PC-9 (cell line): Measurements from ENCODE around the gene PGC. TPM values are rescaled to one million over a fixed set of nuclear protein-coding genes. Genes with fewer than 3 reads are reported as not detected.

Experiments used
- BruUV-seq: library from RNA; stranded (reverse); fragments of 400-500 nt; replicated peaks from 2 replicates; lab custom pipeline; 2021; lab: Mats Ljungman, UMichigan
- CTCF ChIA-PET: fragments of 300-600 bp; sonication (Branson Sonifier 250); formaldehyde crosslinking; loops from one replicate; lab custom pipeline; 2022; ENCODE audit warnings: antibody characterized with exemption; lab: Charles Lee
- POLR2A ChIA-PET: fragments of 300-600 bp; sonication (Branson Sonifier 250); formaldehyde crosslinking; loops from one replicate; lab custom pipeline; 2022; ENCODE audit warnings: antibody characterized with exemption; ENCODE audit not compliant: unreplicated experiment; lab: Charles Lee
- DNase-seq, 2 experiments: peaks; one replicate each; pipeline versions ENCODE4 v3.0.0 to v3.0.0-alpha.2; 2015 to 2022; ENCODE audit warnings: mixed read lengths in 1 of 2
- H2AFZ ChIP-seq: fragments of 200-600 bp; sonication (generic); 2 replicates; pipeline ENCODE4 v1.8.1; 2017; ENCODE audit warnings: antibody characterized with exemption
- H3F3A ChIP-seq: fragments of 200-600 bp; sonication (generic); 2 replicates; pipeline ENCODE4 v1.8.1; 2017; ENCODE audit warnings: antibody characterized with exemption, mild to moderate bottlenecking, low read depth; ENCODE audit not compliant: insufficient read depth
- H3K27ac ChIP-seq: fragments of 200-600 bp; sonication (generic); 2 replicates; pipeline ENCODE4 v1.6.1; 2016; ENCODE audit warnings: mixed run types
- H3K27me3 ChIP-seq: fragments of 200-600 bp; sonication (generic); 2 replicates; pipeline ENCODE4 v1.6.1; 2016; ENCODE audit warnings: low read depth, mixed run types; ENCODE audit not compliant: insufficient read depth
- H3K36me3 ChIP-seq: fragments of 200-600 bp; sonication (generic); 2 replicates; pipeline ENCODE4 v1.6.1; 2016; ENCODE audit warnings: low read depth, mixed run types
- H3K4me1 ChIP-seq: fragments of 200-600 bp; sonication (generic); replicated peaks from 2 replicates; pipeline ENCODE4 v1.6.1; 2016; ENCODE audit warnings: mixed run types; ENCODE audit not compliant: insufficient read depth
- H3K4me2 ChIP-seq: fragments of 200-600 bp; sonication (generic); 2 replicates; pipeline ENCODE4 v1.6.1; 2017; ENCODE audit warnings: mixed run types
- H3K4me3 ChIP-seq: fragments of 200-600 bp; sonication (generic); 2 replicates; pipeline ENCODE4 v1.6.1; 2016; ENCODE audit warnings: mixed run types
- H3K79me2 ChIP-seq: fragments of 200-600 bp; sonication (generic); 2 replicates; pipeline ENCODE4 v1.6.1; 2017; ENCODE audit warnings: low read depth, mixed run types
- H3K9me2 ChIP-seq: fragments of 200-600 bp; sonication (generic); 2 replicates; pipeline ENCODE4 v1.8.1; 2017; ENCODE audit warnings: mild to moderate bottlenecking; ENCODE audit not compliant: insufficient read depth
- H3K9me3 ChIP-seq: fragments of 200-600 bp; sonication (generic); 2 replicates; pipeline ENCODE4 v1.8.1; 2016; ENCODE audit warnings: low read depth; ENCODE audit not compliant: insufficient read depth
- H4K20me1 ChIP-seq: fragments of 200-600 bp; sonication (generic); 2 replicates; pipeline ENCODE4 v1.8.1; 2017; ENCODE audit not compliant: insufficient read depth
- CTCF ChIP-seq: fragments of 200-600 bp; sonication (generic); conservative IDR thresholded peaks from 2 replicates; pipeline ENCODE4 v1.6.1; 2017; ENCODE audit warnings: mixed run types, antibody characterized with exemption, mild to moderate bottlenecking, moderate library complexity
- EZH2 ChIP-seq: fragments of 200-600 bp; sonication (generic); IDR thresholded peaks from 2 replicates; pipeline ENCODE4 v1.8.0; 2017; ENCODE audit warnings: antibody characterized with exemption, low read depth
- intact Hi-C: fragments of 100-400 bp; cut with micrococcal nuclease; formaldehyde crosslinking; loops from one replicate; pipeline ENCODE4 v1.10.0; 2022; ENCODE audit not compliant: unreplicated experiment
- total RNA-seq: library from RNA; stranded (reverse); gene quantifications from 2 replicates; pipeline ENCODE4 v1.2.3, GENCODE V29; 2021

PGC gene
- total RNA-seq, 1 experiment from 2014 or later, result not detected

- TF ChIP-seq EZH2 (no peak), CTCF (no peak)
- Histone ChIP-seq H3K4me3 (no peak overlapping the region), H3K4me1 (no peaks in the 10 kb centered on the region), H2AFZ (no peak overlapping the region), H3K36me3 (no peaks in the 10 kb centered on the region), H3F3A (no peaks in the 10 kb centered on the region; the same call in 1 of the 2 replicates), H3K79me2 (no peaks in the 10 kb centered on the region), H3K27ac (no peak overlapping the region), H4K20me1 (no peaks in the 10 kb centered on the region), H3K9me3 (no peaks in the 10 kb centered on the region), H3K27me3 (no peaks in the 10 kb centered on the region), H3K9me2 (no peaks in the 10 kb centered on the region; the same call in 1 of the 2 replicates), H3K4me2 (no peak overlapping the region)
- ChIA-PET POLR2A (no interaction called here), CTCF (no interaction called here)
- intact Hi-C loops, result no loop called here
- no peak for DNase-seq
- no TSS peak for BruUV-seq
Observed at GRCh38 chr6:41704656-41705310, 42.4 kb downstream of the PGC start.

GRCh38 chr6:41704028-41704427 is 43.2 kb downstream of the PGC start:
- no peaks in the 10 kb centered on the region for H3K9me2 ChIP-seq
- no peak overlapping the region for H2AFZ ChIP-seq
- CTCF ChIA-PET, result no interaction called here
- POLR2A ChIA-PET, result no interaction called here
- DNase-seq, result no peak
- H3K27me3 ChIP-seq, result no peaks in the 10 kb centered on the region
- TF ChIP-seq CTCF (no peak), EZH2 (no peak)
- H3K4me2 ChIP-seq, result no peak overlapping the region
- H3K9me3 ChIP-seq, result no peaks in the 10 kb centered on the region
- BruUV-seq, result no TSS peak
- H3K79me2 ChIP-seq, result no peaks in the 10 kb centered on the region
- intact Hi-C loops, result no loop called here
- no peaks in the 10 kb centered on the region; the same call in 1 of the 2 replicates for H3F3A ChIP-seq
- no peaks in the 10 kb centered on the region for H4K20me1 ChIP-seq
- no peak overlapping the region for H3K4me3 ChIP-seq
- no peaks in the 10 kb centered on the region for H3K36me3 ChIP-seq
- no peak overlapping the region for H3K27ac ChIP-seq
- peaks cover under 1% of the 10 kb centered on the region; the same call in 1 of the 2 replicates for H3K4me1 ChIP-seq

- no peak overlapping the region for H2AFZ ChIP-seq
- no peak overlapping the region for H3K27ac ChIP-seq
- H3K27me3 ChIP-seq, result no peaks in the 10 kb centered on the region
- no peaks in the 10 kb centered on the region for H3K9me2 ChIP-seq
- H3K9me3 ChIP-seq, result no peaks in the 10 kb centered on the region
- H3K4me3 ChIP-seq, result no peak overlapping the region
- no peaks in the 10 kb centered on the region for H3K36me3 ChIP-seq
- no peaks in the 10 kb centered on the region for H3K79me2 ChIP-seq
- ChIA-PET CTCF (no interaction called here), POLR2A (no interaction called here)
- no peak overlapping the region for H3K4me2 ChIP-seq
- no peaks in the 10 kb centered on the region for H4K20me1 ChIP-seq
- H3K4me1 ChIP-seq, result peaks cover 11% of the 10 kb centered on the region
- no peak for TF ChIP-seq CTCF
- no peak for TF ChIP-seq EZH2
- BruUV-seq, result no TSS peak
- H3F3A ChIP-seq, result peaks cover 9% of the 10 kb centered on the region
- DNase-seq, result no peak
- intact Hi-C loops, result no loop called here
Observed at GRCh38 chr6:41702771-41703494, 44.3 kb downstream of the PGC start.
